ENCODE data around the gene BAZ1A. TPM values are rescaled to one million over a fixed set of nuclear protein-coding genes. Genes with fewer than 3 reads are reported as not detected.

The BAZ1A gene
- total RNA-seq, 1 experiment from 2014 or later = 17.8 TPM

- no peaks in the 10 kb centered on the region for H3K9me3 ChIP-seq (ENCODE audit: control insufficient read depth, low read depth, low read length)
- no peak overlapping the region for H3K4me2 ChIP-seq (ENCODE audit: insufficient read depth, insufficient read length, low read length)
- Mint-ChIP-seq H3K4me1 (no peaks in the 10 kb centered on the region), H3K36me3 (ENCODE audit: insufficient read depth in 1 of 3, low read depth in 3 of 3) (peaks cover 4 to 27% (median 9%) of the 10 kb centered on the region in 3 experiments; a peak in 6 of 7 replicates), H3K4me3 (no peak overlapping the region), H3K9me3 (peaks cover 0 to 2% of the 10 kb centered on the region in 2 experiments; a peak in 1 of 5 replicates), H3K27ac (no peak overlapping the region), H3K27me3 (ENCODE audit: low read depth) (no peaks in the 10 kb centered on the region)
- no peak overlapping the region for H2BK20ac ChIP-seq (ENCODE audit: low read depth, low read length, poor library complexity, severe bottlenecking)
- no peak overlapping the region for H2BK15ac ChIP-seq (ENCODE audit: low read depth, low read length)
- no peak overlapping the region for H4K91ac ChIP-seq (ENCODE audit: insufficient read length, low read depth, low read length)
- H3K27me3 ChIP-seq (ENCODE audit: insufficient read depth, low read length) = no peaks in the 10 kb centered on the region
- no peaks in the 10 kb centered on the region for H4K20me1 ChIP-seq (ENCODE audit: control insufficient read depth, insufficient read depth, insufficient read length)
- no peak overlapping the region for H2BK5ac ChIP-seq (ENCODE audit: insufficient read length, low read length)
- H2AK5ac ChIP-seq (ENCODE audit: insufficient read length, low read length) = no peak overlapping the region
- H3K9ac ChIP-seq (ENCODE audit: extremely low read depth, insufficient read length, low read length) = no peak overlapping the region
- H3T11ph ChIP-seq (ENCODE audit: low read length) = no peak overlapping the region
- H4K5ac ChIP-seq (ENCODE audit: insufficient read length, low read depth, low read length) = no peak overlapping the region
- no peak overlapping the region for H2BK12ac ChIP-seq (ENCODE audit: insufficient read length, low read depth, low read length)
- TF ChIP-seq CTCF (conservative IDR thresholded peaks at IDR 0.05) = no peak
- H3K79me1 ChIP-seq (ENCODE audit: insufficient read depth, low read depth, low read length, poor library complexity, severe bottlenecking) = no peaks in the 10 kb centered on the region
- DNase-seq = no peak
- WGBS (ENCODE audit: extremely low coverage, insufficient read length, low lambda C conversion rate) = no CpG with 5 or more reads among the region's 1 CpG
- H3K18ac ChIP-seq (ENCODE audit: insufficient read length, low read depth, low read length) = no peak overlapping the region
- H3K56ac ChIP-seq (ENCODE audit: insufficient read length, low read depth, low read length) = no peak overlapping the region
- H2BK120ac ChIP-seq (ENCODE audit: low read depth, low read length, poor library complexity, severe bottlenecking) = no peak overlapping the region
- H4K8ac ChIP-seq (replicated peaks; ENCODE audit: insufficient read length, low read depth, low read length) = no peak overlapping the region
- no peak overlapping the region for H3K27ac ChIP-seq (ENCODE audit: insufficient read length, low read depth, low read length)
- no peak overlapping the region for H3K4ac ChIP-seq (ENCODE audit: low read depth, low read length)
- H3K14ac ChIP-seq (ENCODE audit: insufficient read depth, low read length) = no peak overlapping the region
- H2AFZ ChIP-seq (ENCODE audit: low read length) = no peak overlapping the region
- no peaks in the 10 kb centered on the region for H3K4me1 ChIP-seq (ENCODE audit: insufficient read depth, low read length)
- no peaks in the 10 kb centered on the region for H3K23me2 ChIP-seq (ENCODE audit: insufficient read length, low read depth, low read length, poor library complexity, severe bottlenecking)
- H3K23ac ChIP-seq (ENCODE audit: insufficient read length, low read depth, low read length) = no peak overlapping the region
- no peaks in the 10 kb centered on the region for H3K79me2 ChIP-seq (ENCODE audit: insufficient read depth, low read length)
These were observed 82.6 kb downstream of the BAZ1A start for GRCh38 chr14:34792598-34792997.
